Esophagus squamous epithelium (tissue), 5 donors: ENCODE measurements around the gene TMEM132E. TPM values are rescaled to one million over a fixed set of nuclear protein-coding genes. Genes with fewer than 3 reads are reported as not detected.

Experiments
- DNase-seq: peaks from one replicate; lab custom pipeline; 2025; lab: John Stamatoyannopoulos, UW
- H3K27ac ChIP-seq, 4 donors: fragments of 200-600 bp; sonication (generic); one replicate each; pipeline ENCODE4 v1.5.1; 2016 to 2019; ENCODE audit warnings: mild to moderate bottlenecking in 1 of 4
- H3K27me3 ChIP-seq, 4 donors: fragments of 200-600 bp; sonication (generic); 1 replicate in 3 of 4; 2 replicates in 1 of 4; pipeline versions ENCODE4 v1.5.1 to v1.6.0; 2017 to 2021; ENCODE audit warnings: antibody characterized with exemption in 1 of 4
- H3K36me3 ChIP-seq, 3 donors: fragments of 200-600 bp; sonication (generic); one replicate each; pipeline ENCODE4 v1.5.1; 2016 to 2019
- H3K4me1 ChIP-seq, 3 donors: fragments of 200-600 bp; sonication (generic); one replicate each; pipeline ENCODE4 v1.5.1; 2017 to 2019
- H3K4me3 ChIP-seq, 4 donors: fragments of 200-600 bp; sonication (generic); 1 replicate in 3 of 4; 2 replicates in 1 of 4; pipeline ENCODE4 v1.5.1; 2016 to 2019; ENCODE audit warnings: mild to moderate bottlenecking in 2 of 4, moderate library complexity in 1 of 4
- H3K9me3 ChIP-seq, 3 donors: fragments of 200-600 bp; sonication (generic); one replicate each; pipeline ENCODE4 v1.5.1; 2016 to 2019
- CTCF ChIP-seq, 6 experiments: fragments of 450-650 bp in 4 of 6; fragments of 200-600 bp in 2 of 6; sonication (generic) in 2 of 6; IDR thresholded peaks; one replicate each; pipeline ENCODE4 v1.5.1; 2016 to 2019; ENCODE audit warnings: antibody characterized with exemption in 6 of 6, mild to moderate bottlenecking in 4 of 6, moderate library complexity in 4 of 6
- POLR2A ChIP-seq, 4 donors: fragments of 450-650 bp; IDR thresholded peaks; one replicate each; pipeline ENCODE4 v1.6.1; 2017; ENCODE audit warnings: antibody characterized with exemption in 4 of 4, mild to moderate bottlenecking in 4 of 4, moderate library complexity in 3 of 4
- WGBS, 2 donors: methylation state at CpG; one replicate each; pipeline ENCODE4 v1.1.5; 2018; 5-methylcytosine and 5-hydroxymethylcytosine counted together
- intact Hi-C: fragments of 100-400 bp; cut with DNase I; formaldehyde crosslinking; loops from one replicate; pipeline ENCODE4 v1.15.0; 2022
- total RNA-seq, 4 donors: library from RNA; depleted of rRNA; stranded (reverse); fragments of >200 nt; gene quantifications; one replicate each; pipeline ENCODE4 v1.1.0, GENCODE V29; 2016
- donor health status: DM: yes; HTN: yes; CAD: no.

The TMEM132E gene
- total RNA-seq, 4 donors from 2014 or later = 0.19 TPM; not detected in 3

- no peak for TF ChIP-seq CTCF (IDR thresholded peaks at IDR 0.05)
- no peak for TF ChIP-seq POLR2A (IDR thresholded peaks at IDR 0.05)
- intact Hi-C loops = no loop called here
- H3K27ac ChIP-seq = no peak overlapping the region
- 68% methylated on average over 2 of the region's 2 CpGs; no CpG with 5 or more reads in 1 of the 2 donors for WGBS, 2 donors
- H3K4me1 ChIP-seq = no peaks in the 10 kb centered on the region
- no peaks in the 10 kb centered on the region for H3K9me3 ChIP-seq
- H3K27me3 ChIP-seq = peaks cover 0 to 49% (median 0%) of the 10 kb centered on the region in 4 donors
- no peak for DNase-seq
- H3K4me3 ChIP-seq = no peak overlapping the region
- no peaks in the 10 kb centered on the region for H3K36me3 ChIP-seq
Observed at GRCh38 chr17:34598161-34598776, 18.9 kb downstream of the TMEM132E start.

- no peaks in the 10 kb centered on the region for H3K9me3 ChIP-seq
- no peak for DNase-seq
- 28 to 44% methylated on average over 1 to 2 of the region's 3 CpGs for WGBS, 2 donors
- H3K4me3 ChIP-seq = no peak overlapping the region
- no peaks in the 10 kb centered on the region for H3K4me1 ChIP-seq
- peaks cover 0 to 59% (median 0%) of the 10 kb centered on the region in 4 donors for H3K27me3 ChIP-seq
- intact Hi-C loops = no loop called here
- H3K27ac ChIP-seq = no peak overlapping the region
- TF ChIP-seq POLR2A (IDR thresholded peaks at IDR 0.05) = no peak
- no peak for TF ChIP-seq CTCF (IDR thresholded peaks at IDR 0.05)
- H3K36me3 ChIP-seq = no peaks in the 10 kb centered on the region
Observed at GRCh38 chr17:34601416-34601815, 22.0 kb downstream of the TMEM132E start.

- H3K9me3 ChIP-seq = no peaks in the 10 kb centered on the region
- 86 to 93% methylated on average over 3 of the region's 3 CpGs for WGBS, 2 donors
- H3K27me3 ChIP-seq = peaks cover 0 to 71% (median 0%) of the 10 kb centered on the region in 4 donors
- H3K36me3 ChIP-seq = no peaks in the 10 kb centered on the region
- intact Hi-C loops = no loop called here
- H3K4me3 ChIP-seq = no peak overlapping the region
- TF ChIP-seq CTCF (IDR thresholded peaks at IDR 0.05) (no peak), POLR2A (IDR thresholded peaks at IDR 0.05) (no peak)
- H3K4me1 ChIP-seq = no peaks in the 10 kb centered on the region
- no peak overlapping the region for H3K27ac ChIP-seq
- DNase-seq = no peak
Observed at GRCh38 chr17:34603974-34604373, 24.6 kb downstream of the TMEM132E start.

GRCh38 chr17:34606763-34607162 is 27.4 kb downstream of the TMEM132E start:
- TF ChIP-seq POLR2A (IDR thresholded peaks at IDR 0.05) (no peak), CTCF (IDR thresholded peaks at IDR 0.05) (no peak)
- H3K36me3 ChIP-seq = no peaks in the 10 kb centered on the region
- peaks cover 0 to 75% (median 0%) of the 10 kb centered on the region in 4 donors for H3K27me3 ChIP-seq
- DNase-seq = no peak
- 34 to 39% methylated on average over 5 of the region's 5 CpGs for WGBS, 2 donors
- H3K4me1 ChIP-seq = no peaks in the 10 kb centered on the region
- H3K4me3 ChIP-seq = no peak overlapping the region
- no peaks in the 10 kb centered on the region for H3K9me3 ChIP-seq
- no peak overlapping the region for H3K27ac ChIP-seq
- intact Hi-C loops = no loop called here

- TF ChIP-seq CTCF (IDR thresholded peaks at IDR 0.05) (no peak), POLR2A (IDR thresholded peaks at IDR 0.05) (no peak)
- Histone ChIP-seq H3K4me1 (peaks cover 0 to 3% (median 0%) of the 10 kb centered on the region in 3 donors), H3K27me3 (peaks cover 0 to 79% (median 0%) of the 10 kb centered on the region in 4 donors), H3K4me3 (no peak overlapping the region), H3K27ac (no peak overlapping the region), H3K9me3 (no peaks in the 10 kb centered on the region), H3K36me3 (no peaks in the 10 kb centered on the region)
- no peak for DNase-seq
- WGBS, 2 donors = 45 to 62% methylated on average over 4 of the region's 4 CpGs
- intact Hi-C loops = no loop called here
Observed at GRCh38 chr17:34607917-34608316, 28.5 kb downstream of the TMEM132E start.
